ENCODE results near the gene HSD3B2.

- TF ChIP-seq POLR2A (IDR thresholded peaks at IDR 0.05; ENCODE audit: low read length) (no peak), GATA1 (IDR thresholded peaks at IDR 0.05; ENCODE audit: low read depth, low read length) (no peak)
These were observed 30.4 kb upstream of the HSD3B2 start for GRCh38 chr1:119384591-119384990.
